ENCODE results near the gene RELN.

RELN gene

DNA sequence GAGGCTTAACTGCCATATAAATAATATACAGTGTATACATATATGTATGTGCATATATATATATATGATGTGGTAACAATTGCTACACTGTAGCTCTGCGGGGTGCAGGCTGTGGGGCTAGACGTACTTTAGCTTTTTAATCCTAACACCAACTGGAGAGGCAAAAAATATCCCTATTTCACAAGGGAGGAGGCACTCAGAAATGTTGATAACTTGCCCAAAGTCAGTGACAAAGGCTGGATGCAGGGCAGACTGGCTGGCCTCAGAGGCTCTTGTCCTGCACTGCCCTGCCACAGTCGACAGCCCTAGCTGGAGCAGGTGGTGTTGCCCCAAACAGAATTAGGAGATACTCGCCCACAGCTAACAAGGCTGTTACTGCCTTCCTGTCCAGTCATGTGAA lies 1.5 kb upstream of the RELN start:
- no peak for DNase-seq (ENCODE audit: low spot score)

DNA sequence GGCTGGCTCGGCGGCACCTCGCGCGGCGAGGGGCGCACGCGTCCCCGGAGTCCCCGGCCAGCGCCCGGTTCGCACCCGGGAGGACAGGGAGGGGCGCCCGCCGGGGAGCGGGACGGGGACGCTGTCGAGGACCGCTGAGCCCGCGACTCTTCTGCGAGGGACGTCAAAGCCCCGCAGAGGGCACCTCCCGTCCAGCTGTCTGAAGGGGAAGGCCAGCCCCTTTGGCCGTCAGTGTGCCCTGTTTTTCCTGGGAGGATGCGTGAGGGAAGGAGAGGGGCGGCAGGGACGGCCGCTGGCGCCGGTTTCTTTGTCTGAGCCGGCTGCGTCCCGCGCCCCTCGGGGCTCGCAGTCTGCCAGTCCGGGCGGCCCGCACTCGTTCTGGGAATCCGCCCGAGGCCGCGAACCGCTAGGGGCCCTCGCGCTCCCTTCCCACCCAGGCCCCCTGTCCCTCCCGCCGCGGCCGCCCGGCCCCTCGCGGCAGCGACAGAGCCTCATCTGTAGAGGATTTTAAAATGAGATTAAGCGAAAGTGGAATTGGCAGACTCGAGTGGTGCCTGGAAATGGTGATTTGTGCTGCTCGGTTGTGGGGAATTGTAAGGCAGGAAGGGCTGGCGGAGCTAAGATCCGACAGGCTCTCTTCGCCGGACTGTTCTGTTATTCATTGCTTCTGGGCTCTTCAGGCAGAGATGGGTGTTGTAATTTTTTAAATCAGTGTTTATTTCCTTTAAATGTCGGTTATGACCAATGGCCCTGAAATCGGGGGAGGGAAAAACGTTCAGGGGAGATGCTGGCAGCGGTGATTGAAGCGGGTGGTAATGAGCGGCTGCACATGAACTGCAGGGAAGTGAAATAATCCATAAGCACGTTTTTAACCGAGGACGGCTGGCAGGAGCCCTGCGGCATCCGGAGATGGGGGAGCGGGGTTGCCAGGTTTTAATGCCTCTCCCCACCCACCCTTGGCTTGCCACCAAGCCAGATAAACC lies 618 bp upstream of the RELN start:
- DNase-seq (ENCODE audit: low spot score): no peak

DNA sequence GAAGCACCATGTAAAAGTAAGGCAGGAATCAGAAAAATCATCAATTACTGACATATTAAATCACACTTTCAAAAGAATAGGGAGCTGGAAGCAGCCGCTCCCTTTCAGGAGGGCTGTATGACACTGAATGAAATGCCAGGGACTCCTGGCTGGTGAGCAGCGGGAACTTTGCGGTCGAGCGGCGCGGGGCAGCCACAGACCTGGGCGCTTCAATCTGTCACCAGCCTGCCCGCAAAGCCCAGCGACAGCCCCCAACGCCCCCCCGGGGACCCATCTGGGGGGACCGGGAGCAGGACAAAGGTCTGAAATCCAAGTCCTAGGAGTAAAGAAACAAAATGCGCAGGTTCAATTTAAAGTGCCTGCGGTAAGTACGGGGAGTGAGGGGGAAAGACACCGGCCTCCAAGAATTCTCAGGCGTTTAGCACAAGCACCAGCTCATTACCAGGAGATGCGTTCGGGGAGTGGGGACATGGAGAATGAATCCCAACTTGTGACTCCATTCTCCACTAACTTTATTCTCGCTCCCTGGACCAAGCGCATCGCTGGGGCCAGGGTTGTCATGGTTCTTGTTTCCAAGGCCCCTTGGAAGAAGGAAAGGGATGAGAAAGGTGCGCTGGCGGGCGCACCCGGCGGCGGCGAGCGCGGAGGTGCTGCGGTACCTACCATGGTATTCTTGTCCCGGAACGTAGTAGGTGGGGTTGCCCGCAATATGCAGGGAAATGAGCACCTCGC lies 824 bp downstream of the RELN start:
- DNase-seq (ENCODE audit: low spot score): no peak

DNA sequence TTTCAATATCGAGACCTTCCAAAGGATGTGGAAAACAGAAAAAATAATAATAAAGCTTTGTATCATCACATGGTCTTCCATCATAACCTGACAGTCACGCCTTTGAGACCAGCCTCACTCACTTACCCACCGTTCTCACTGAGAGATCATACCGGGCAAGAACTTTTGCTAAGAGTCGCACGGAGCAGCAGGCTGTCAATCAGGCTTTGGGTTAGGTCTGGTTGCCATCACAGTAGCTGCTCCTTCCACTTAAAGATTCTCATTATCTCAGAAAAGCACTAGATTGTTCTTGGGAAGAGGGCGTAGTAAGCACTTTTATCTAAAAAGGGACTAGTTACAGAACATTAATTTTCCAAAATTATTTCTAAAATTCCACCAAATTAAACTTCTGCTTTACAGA lies 2.0 kb downstream of the RELN start:
- DNase-seq (ENCODE audit: low spot score): no peak

DNA sequence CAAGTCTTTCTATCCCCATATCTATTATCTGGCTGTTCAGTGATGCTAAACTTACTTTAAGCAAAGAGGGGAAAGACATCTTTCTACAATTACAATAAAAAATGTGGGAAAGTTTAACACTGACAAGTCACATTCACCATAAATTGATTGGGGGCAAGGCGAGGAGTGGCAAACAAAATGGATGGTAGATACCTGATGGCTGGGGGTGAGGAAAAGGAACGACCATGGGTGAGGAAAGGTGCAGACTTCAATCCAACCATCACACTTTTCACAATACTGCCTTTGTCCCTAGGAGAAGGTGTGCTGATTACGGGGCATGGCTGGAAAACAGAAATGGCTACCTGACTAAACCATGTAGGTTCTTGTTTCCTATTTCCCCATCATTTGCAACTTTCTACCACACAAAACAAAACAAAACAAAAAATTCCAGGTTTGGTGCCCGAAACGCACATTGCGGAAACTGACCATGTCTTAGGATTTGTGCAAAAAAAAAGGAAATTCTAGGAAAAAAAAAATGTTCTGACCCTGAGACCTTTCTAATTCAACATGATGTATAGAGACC lies 3.8 kb downstream of the RELN start:
- DNase-seq (ENCODE audit: low spot score): no peak

DNA sequence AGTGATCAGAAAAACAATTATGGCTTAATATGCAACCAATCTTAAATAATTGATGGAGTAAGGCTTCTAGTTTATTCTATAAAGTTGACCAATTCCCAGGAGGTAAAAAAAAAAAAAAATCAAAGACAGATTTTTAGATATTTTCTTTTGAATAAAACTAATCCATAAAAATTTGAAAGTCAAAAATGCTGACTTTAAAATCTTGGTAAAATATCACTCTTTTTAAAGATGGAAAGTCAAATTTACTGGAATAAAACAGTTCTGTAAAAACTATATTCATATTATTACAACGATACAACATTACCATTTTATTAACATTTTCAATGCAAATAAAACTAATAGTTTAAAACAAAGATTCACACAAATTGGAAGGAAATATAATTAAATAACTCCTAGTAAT lies 5.4 kb downstream of the RELN start:
- no peak for DNase-seq (ENCODE audit: low spot score)

DNA sequence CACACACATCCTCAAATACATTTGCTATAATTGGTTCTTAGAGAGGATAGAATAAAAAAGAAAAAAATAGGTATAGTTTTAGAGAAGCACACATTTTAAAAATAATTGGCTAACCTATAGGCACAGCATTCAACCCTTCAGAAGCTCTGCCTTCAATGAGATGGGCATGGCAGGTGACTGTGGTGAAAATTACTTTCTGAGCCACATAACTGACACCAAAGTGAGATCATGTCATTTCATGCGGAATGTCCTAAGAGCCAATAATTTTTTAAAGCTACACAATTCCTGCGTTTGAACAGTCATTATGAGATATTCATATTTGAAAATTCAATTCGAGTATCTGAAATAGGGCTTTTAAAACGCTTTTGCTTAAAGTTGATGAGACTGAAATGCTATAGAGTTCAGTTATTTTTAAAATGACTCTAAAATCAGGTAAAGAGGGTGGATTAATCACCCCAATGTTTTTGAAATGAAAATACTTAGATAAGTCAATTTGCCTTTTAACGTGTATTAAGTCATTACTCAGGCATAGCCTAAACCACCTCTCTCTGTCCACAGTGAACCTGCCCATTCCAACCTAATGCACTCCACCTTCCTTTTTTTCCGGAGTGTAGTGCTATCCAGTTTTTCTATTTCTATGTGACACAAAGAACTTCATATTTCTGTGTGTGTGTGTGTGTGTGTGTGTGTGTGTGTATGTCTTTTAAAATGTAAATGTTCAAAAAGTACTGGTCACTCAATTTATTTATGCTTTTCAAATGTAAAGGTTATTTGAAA lies 6.1 kb downstream of the RELN start:
- DNase-seq (ENCODE audit: low spot score): no peak

DNA sequence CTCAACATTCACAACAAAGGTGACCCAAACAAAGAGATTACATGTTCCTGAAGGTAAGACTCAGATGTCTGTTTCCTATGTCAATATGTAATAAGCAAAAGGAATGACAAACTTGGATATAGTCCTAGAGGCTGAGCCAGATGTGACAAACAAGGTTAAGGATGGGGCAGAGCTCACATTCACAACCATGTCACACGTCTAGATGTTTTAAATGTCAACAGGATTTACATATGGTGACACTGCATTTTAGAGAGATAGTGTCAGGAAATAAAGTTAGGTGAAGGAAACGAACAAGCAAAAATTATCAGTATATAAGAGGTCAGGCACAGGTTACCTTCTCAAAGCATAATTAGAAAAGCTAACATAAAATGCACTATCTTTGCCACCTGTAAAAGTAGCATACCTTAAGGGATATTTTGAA lies 8.4 kb downstream of the RELN start:
- no peak for DNase-seq (ENCODE audit: low spot score)

DNA sequence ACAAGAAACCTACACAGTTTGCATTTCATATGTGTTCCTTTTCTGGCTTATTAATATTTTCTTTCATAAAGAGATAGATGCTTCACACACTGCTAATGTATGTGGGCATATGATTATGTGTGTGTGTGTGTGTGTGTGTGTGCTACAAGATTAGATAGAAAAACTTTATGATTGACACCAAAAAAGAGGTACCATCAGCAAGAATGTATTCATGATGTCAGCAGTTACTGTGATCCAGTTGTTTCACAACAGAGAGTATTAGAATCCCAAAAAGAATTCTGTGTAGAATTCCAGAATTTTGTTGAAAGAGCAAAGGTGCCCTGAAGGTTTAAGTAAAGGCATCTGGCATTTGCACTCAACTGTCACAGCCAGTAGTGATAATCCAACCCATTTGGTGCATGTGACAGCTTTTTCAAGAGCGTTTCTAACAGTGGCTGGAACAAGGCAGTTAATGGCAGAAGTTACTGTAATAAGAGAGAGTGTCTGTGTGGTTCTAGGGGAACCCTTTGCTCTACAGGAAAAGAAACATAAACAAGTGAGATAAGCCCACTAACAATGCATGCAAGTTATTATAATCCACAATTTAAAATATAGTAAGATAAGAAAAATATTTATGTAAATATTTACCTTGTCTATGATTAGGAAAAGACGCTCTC lies 16.6 kb downstream of the RELN start:
- DNase-seq (ENCODE audit: low spot score): no peak

DNA sequence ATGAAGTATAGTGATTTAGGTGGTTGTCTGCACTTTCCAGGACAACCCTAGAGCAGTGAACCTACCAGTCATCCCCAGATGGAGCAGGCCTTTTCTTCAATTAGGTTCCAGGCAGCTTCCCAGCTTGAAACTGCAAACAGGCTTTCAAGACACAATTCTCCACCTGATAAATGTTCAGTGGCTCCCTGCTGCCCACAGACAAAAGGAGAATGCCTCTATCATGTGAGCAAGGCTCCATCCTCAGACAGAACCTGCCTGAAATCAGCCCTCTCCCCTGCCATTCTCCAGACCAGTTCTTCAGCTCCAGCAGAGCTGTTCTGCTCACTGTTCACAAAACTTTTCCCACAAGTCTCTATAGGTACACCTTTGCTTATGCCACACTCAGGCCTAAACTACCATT lies 22.1 kb downstream of the RELN start:
- DNase-seq (ENCODE audit: low spot score): no peak

DNA sequence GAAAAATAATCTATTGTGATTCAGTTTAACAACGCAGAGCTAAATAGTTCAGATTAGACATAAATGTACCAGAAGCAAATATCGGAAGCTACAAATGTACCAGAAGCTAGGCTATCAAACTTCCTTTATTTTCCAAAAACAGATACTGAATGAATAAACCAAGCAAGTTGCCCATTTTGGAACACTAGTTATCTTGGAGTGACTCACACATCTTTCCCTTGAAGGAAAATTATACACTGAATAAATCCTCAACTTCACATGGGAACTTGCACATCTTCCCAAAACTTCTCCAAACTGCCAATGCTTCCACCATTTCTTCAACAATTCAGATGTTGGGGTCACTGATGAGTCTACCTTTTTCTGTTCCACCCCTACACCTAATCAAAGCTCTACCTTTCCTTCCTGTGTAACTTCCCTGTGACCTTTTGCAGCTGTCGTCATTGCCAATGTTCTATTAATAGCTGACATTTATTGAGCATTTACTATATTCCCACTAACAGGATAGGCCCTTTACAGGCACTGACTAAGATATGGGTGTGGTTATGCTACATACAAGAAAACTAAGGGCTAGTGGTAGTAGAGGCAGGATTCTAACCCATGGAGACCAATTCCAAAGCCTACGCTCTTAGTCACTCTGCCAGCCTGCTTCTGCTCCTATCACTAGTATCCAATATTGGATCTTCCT lies 22.7 kb downstream of the RELN start:
- DNase-seq (ENCODE audit: low spot score): no peak

DNA sequence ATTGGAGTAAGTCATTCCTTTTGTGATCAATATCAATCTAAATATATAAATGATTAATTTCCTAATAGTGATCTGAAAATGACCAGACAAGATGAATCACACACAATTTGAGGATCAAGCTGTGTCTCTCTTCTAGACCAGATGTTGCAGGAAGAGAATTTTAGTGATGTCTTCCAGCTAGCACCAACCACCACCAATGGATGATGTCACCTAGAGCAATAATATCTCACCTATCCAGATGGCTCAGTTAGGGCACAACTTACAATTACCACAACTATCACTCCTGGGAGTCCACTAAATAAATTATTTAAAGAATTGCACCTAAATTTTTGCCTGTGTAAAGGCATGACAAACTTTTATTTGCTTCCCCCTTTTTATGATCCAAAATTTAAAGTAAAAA lies 25.2 kb downstream of the RELN start:
- no peak for DNase-seq (ENCODE audit: low spot score)

DNA sequence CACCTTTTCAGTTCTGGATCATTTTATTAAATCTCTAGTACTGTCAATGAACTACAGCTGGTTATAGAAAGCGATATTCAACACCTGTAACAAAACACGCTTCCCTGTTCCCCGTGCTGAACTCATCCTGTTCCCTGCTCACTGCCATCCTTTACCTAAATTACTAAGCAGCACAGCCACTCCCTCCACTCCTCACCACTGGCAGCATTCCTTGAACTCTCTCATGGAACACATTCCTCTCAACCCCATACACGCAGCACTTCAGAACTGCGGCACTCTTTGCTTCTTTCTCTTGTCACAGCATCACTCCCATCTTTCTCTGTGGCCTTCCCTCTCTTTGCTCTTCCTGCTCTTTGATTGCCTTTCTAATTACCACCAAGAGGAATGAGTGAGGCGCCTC lies 27.4 kb downstream of the RELN start:
- no peak for DNase-seq (ENCODE audit: low spot score)

DNA sequence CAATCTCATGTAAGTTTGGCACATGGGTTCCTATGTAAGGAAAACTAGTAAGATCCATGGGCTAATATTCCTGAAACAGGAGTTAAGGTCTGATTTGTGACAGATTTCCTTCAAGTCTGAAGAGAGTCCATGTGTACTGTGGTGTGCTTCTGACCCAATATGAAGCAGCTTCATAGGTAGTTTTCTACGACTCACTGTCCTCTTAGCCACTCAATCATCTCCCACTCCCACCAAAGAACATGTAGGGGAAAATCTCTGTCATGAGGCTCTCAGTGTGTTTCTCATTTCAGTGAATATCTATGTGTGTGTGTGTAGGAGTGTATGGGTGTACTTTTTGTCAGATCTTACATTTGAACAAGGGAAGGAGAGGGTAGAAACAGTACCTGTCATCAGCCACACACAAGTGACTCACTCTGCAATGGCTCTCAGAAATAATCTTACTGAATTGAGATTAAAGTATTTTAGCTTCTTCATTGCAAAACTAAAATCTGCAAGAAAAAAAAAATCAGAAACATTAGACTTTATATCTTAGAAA lies 31.1 kb downstream of the RELN start:
- DNase-seq (ENCODE audit: low spot score): no peak

DNA sequence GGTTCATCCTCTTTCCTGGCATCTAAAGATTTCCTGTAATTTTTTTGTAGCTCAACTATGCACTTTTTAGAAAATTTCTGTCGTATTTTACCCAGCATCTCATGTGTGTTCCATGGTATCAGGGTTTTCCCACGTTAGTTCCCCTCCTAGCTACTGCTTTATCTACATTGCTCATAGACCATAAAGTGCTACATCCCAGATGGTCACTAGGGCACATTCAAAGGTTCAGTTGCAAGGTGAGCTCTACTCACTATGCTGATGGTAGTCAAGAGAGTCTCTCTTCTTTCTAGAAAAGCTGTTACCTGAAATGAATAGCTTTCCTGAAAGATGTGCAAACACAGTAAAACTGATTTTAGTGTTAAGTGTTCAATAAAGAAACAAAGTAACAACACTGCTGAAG lies 33.5 kb downstream of the RELN start:
- DNase-seq (ENCODE audit: low spot score): no peak

DNA sequence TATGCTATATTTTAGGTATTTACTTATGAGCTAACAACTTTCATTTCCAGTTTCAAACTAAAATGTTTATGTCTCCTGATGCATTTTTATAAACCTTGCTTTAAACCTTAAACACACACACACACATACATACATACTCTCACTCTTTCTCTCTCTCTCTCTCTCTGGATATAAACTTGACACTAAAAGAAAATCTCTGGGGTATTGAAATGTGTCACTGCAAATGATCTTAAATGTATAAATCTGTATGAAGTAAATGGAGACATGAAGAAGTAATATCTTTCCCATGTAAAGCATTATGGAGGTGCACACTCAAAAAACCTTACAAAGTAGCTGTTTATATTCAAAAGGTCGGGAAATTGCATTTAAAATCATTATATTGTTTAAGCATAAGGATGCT lies 37.0 kb downstream of the RELN start:
- no peak for DNase-seq (ENCODE audit: low spot score)

DNA sequence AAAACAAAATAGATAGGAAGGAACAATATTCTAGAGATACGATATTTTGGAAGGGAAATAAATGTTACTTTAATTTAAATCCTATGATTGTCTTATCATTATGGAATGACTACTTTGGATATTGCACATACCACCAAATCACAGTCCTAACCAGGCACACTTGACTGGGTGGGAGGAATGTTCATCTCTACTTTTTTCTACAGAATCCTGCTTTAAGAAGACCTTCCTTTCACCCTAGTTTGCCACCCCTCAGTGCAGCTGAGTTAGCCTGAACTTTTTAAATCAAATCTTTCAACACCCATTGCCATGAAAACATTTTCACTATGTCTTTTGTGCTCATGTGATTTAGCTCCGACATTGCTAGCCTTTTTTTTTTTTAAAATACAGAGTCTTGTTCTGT lies 38.1 kb downstream of the RELN start:
- no peak for DNase-seq (ENCODE audit: low spot score)

DNA sequence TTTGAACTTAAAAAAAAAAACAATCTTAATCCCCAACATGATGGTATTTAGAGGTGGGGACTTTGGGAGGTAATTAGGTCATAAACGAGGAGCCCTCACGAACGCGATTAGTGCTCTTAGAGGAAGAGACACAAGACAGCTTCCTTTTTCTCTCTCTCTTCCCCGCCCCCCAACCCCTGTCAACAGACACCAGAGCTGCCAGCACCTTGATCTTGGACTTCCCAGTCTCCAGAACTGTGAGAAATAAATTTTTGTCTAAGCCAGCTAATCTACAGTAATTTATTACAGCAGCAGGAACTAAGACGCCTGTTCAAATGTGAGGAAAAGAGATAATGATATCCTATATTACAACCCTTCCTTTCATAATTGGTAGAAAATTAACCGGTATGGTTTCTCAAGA lies 40.1 kb downstream of the RELN start:
- no peak for DNase-seq (ENCODE audit: low spot score)

DNA sequence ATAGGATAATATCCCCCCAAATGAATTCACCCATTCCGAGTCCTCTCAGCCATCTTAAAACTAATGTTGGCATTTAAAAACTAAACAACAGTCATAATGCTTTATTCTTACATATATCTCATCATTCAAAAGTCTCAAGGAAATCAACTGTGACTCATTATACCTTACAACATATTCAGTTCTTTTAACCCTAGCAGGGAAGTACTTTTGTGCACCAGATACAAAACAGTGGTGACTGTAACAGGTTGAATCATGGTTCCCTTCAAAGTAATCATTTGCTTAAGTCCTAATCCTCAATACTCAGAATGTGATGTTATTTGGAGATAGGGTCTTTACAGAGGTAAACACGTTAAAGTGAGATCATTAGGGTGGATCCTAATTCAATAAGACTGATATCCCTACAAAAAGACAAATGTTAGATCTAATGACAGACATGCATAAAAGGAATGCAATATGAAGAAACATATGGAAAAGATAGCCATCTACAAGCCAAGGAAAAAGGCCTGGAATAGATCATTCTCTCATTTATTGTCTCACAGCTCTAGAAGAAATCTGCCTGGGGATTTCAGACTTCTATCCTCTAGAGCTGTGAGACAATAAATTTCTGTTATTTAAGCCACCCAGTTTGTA lies 42.3 kb downstream of the RELN start:
- no peak for DNase-seq (ENCODE audit: low spot score)

DNA sequence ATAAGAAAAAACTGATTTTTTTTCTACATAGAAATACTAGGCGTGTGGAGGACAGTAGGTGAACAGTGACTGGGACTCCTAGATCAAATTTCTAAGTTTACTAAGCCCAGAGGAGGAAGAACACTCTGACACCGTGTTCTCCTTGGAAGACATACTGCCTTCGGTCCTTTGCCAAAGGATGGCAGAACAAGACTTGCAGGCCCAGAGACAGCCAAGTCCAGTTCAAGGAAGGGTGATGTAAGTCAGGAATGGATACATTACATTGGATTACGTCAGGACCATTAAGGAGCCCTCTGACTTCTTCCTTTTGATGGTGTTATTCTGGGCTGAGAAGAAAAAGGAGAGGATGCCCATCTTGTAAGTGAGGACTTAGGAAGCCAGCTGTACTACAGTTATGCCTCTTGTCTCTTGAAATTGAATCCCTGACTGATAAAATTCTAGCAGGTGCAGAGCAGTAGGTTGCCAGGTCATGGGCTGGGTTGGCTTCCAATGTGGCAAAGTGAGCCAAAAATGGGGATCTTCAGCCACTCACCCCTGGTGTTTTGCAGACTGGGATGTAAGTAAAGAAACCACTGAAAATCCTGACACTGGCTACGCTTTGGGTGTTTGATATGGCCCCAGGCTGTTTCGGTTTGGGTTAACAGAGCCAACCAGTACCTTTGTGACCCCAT lies 45.1 kb downstream of the RELN start:
- no peak for DNase-seq (ENCODE audit: low spot score)

Data from RKO (cell line).